Muscle of leg (tissue), 11 donors: Measurements from ENCODE around the gene TRIM59. TPM values are rescaled to one million over a fixed set of nuclear protein-coding genes. Genes with fewer than 3 reads are reported as not detected.

Source experiments
- DNase-seq: peaks from one replicate; pipeline ENCODE4 v3.0.0; 2013
- H3K27ac ChIP-seq: one replicate; pipeline ENCODE4 v1.5.1; 2013; ENCODE audit warnings: mild to moderate bottlenecking, low read length, control low read depth
- H3K27me3 ChIP-seq: one replicate; pipeline ENCODE4 v1.6.1; 2013; ENCODE audit warnings: low read length; ENCODE audit not compliant: control insufficient read depth, insufficient read depth
- H3K36me3 ChIP-seq: one replicate; pipeline ENCODE4 v1.6.1; 2013; ENCODE audit warnings: low read length; ENCODE audit not compliant: control insufficient read depth, insufficient read depth
- H3K4me1 ChIP-seq: one replicate; pipeline ENCODE4 v1.6.1; 2013; ENCODE audit warnings: low read length; ENCODE audit not compliant: control insufficient read depth, insufficient read depth
- H3K4me3 ChIP-seq: one replicate; pipeline ENCODE4 v1.5.1; 2013; ENCODE audit warnings: low read length, control low read depth
- H3K9me3 ChIP-seq: replicated peaks from 2 replicates; pipeline ENCODE4 v1.6.1; 2013; ENCODE audit warnings: low read depth, low read length; ENCODE audit not compliant: control insufficient read depth
- WGBS: methylation state at CpG from one replicate; pipeline ENCODE4 v1.1.5; 2013; ENCODE audit warnings: missing lambda C conversion rate; ENCODE audit not compliant: insufficient coverage; 5-methylcytosine and 5-hydroxymethylcytosine counted together
- polyA plus RNA-seq, 8 donors: library from polyadenylated mRNA; unstranded; fragments of 120-200 nt; gene quantifications; one replicate each; pipeline versions ENCODE4 v1.2.1 to v1.2.3, GENCODE V29; 2013; ENCODE audit warnings: inconsistent platforms in 1 of 8, low replicate concordance in 1 of 8; ENCODE audit not compliant: insufficient read length in 8 of 8, insufficient read depth in 1 of 8
- total RNA-seq: library from RNA; stranded (reverse); fragments of 120-200 nt; gene quantifications from one replicate; pipeline ENCODE4 v1.2.4, GENCODE V29; 2013

The TRIM59 gene
- total and polyA plus RNA-seq, 9 donors = 8.8 to 15.0 (median 10.6) TPM

DNA sequence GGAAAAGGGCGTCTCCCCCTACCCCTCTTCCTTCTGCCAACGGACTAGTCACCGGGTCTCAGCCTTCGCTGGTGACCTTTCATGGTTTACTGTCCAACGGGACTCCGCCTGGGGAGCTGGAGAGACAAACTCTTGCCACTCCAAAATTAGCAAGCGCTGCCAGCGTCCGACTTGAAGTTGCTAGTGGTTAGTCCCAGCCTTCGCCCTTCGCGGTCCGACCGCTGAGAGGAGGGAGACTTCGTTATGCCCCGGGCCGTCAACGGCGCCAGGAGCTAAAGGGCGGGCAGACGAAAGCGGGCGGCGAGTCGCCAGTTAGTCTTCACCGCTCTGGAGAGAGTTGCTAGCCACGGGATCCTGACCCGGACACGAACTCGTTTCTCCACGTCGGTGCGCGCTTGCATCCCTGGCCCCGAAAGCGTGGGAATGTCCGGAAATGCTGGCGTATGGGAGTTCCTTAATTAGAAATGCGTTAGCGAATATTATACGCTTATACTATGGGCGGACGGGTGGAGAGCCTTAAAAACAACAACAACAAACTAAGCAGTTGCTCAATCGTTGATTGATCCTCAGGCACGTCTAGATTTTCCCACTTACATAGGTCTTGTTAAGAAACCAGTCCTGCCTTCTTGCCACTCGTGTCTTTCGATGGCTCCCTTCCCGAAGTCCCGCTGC lies 49.4 kb downstream of the TRIM59 start:
- peak; percentile 70 for DNase-seq
- Histone ChIP-seq H3K9me3 (no peaks in the 10 kb centered on the region), H3K36me3 (no peaks in the 10 kb centered on the region), H3K27ac (peak overlapping the region; percentile 98), H3K27me3 (no peaks in the 10 kb centered on the region), H3K4me3 (peak overlapping the region; percentile 87), H3K4me1 (no peaks in the 10 kb centered on the region)
- under 1% methylated on average over 38 of the region's 49 CpGs for WGBS

DNA sequence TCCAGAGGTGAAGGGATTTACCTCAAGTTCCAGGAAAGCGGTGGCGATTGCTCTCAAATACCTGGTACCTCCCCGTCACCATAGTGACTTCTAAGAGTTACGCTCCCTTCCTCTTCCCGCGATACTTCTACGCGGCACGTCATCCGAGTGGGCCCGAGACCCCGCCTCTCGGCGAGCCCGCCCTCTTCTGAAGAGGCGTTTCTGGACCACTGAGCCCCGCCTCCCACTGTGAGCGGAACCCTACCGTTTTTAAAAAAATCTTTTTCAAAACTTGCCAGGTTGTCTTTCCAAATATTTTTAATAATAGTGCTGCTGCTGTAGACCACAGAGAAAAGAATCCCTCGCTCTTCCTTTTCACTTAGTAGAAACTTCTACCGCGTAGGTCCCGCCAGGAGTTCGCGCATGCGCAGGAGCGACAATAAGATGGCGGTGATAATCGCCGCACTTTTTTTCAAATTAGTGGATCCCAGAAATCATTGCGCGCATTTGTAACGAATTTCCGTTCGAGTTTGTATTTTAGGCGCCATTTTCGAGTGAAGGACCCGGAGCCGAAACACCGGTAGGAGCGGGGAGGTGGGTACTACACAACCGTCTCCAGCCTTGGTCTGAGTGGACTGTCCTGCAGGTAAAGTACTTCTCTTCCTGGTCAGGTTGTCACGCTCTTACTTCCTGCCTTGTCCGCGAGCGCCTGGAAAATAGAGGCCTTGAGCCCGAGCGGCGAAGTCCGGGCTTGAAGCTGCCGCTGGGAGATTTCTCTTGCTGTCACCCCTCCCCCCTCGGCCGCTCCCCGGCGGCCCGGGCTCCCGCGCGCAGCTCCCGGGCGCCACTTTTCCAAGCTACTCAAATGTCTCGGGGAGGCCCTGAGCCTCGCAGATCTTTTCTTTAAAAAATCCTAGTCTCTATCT lies 50.2 kb downstream of the TRIM59 start, which contains the start of the genes IFT80 and SMC4:
Gene IFT80 (minus strand): TSS at position 101 of the 905 bp plus-strand sequence. CDS start 14,625 bp downstream, outside the sequence.
Gene SMC4 (plus strand): TSS at position 526 of the 905 bp plus-strand sequence. CDS start 1,177 bp downstream, outside the sequence.
- H3K4me1 ChIP-seq = no peaks in the 10 kb centered on the region
- WGBS = 0% methylated on average over 59 of the region's 63 CpGs

DNA sequence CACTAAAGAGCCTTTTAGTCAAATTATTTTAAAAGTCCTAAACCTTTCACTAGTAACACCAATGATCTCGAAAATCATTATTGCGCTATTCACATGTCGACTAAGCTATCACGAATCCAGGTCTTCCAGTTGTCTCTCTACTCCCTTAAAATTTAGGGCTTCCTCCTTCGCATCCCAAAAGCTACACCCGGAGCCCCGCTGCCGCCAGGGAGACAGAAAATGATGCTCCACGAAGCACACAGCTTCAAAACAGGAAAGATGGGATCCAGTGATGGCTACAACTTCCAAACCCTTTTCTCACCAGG lies 50.8 kb downstream of the TRIM59 start:
- no peak for DNase-seq
- Histone ChIP-seq H3K4me3 (peak overlapping the region; percentile 87), H3K9me3 (no peaks in the 10 kb centered on the region), H3K27me3 (no peaks in the 10 kb centered on the region), H3K27ac (peak overlapping the region; percentile 98), H3K4me1 (no peaks in the 10 kb centered on the region), H3K36me3 (no peaks in the 10 kb centered on the region)
- WGBS = 3% methylated on average over 6 of the region's 9 CpGs

More for the DNA sequence above, 50.2 kb downstream of the TRIM59 start, which contains the start of the genes IFT80 and SMC4:
- no peaks in the 10 kb centered on the region for H3K36me3 ChIP-seq
- peak; percentile 99 for DNase-seq
- H3K27ac ChIP-seq = peak within 1 kb of the TSS; percentile 98
- no peaks in the 10 kb centered on the region for H3K27me3 ChIP-seq
- H3K9me3 ChIP-seq = no peaks in the 10 kb centered on the region
- H3K4me3 ChIP-seq = peak within 1 kb of the TSS; percentile 87

DNA sequence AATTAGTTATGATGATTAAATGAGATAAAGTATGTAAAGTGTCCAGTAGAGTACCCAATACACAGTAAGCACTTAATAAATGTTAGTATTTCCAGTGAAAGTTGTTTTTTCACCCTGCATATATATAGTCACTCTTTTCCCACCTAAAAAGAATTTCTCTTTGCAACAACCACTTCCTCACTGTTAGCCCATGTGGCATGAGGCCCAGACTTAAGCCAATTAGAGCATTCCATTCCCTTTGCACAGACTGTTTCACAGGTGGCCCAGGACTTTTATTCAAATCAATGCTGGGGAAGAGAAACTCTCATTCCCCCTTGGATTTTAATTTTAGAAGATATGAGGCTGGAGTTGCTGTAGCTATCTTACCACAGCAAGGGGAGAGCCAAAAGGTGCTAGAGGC lies 54.3 kb downstream of the TRIM59 start:
- no peak for DNase-seq
- Histone ChIP-seq H3K36me3 (no peaks in the 10 kb centered on the region), H3K27ac (no peak overlapping the region)

DNA sequence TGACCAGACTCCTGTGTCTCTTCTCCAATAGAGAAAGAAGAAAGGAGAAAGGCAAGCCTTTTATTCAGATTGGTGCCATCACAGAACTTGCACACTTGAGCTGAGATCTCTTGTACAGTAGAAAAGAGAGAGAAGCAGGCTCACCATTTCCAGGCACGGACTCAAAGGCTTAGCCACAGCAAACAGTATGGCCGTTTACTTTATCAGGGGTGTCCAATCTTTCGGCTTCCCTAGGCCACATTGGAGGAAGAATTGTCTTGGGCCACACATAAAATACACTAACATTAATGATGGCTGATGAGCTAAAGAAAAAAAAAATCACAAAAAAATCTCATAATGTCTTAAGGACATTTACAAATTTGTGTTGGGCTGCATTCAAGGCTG lies 55.6 kb downstream of the TRIM59 start:
- H3K4me1 ChIP-seq = no peaks in the 10 kb centered on the region
- DNase-seq = no peak
- no peak overlapping the region for H3K4me3 ChIP-seq
- no peaks in the 10 kb centered on the region for H3K36me3 ChIP-seq
- WGBS = no CpG with 5 or more reads among the region's 3 CpGs
- no peaks in the 10 kb centered on the region for H3K27me3 ChIP-seq
- no peak overlapping the region for H3K27ac ChIP-seq
- no peaks in the 10 kb centered on the region for H3K9me3 ChIP-seq

More for the DNA sequence above, 54.3 kb downstream of the TRIM59 start:
- Histone ChIP-seq H3K27me3 (no peaks in the 10 kb centered on the region), H3K4me3 (no peak overlapping the region), H3K9me3 (no peaks in the 10 kb centered on the region), H3K4me1 (no peaks in the 10 kb centered on the region)

DNA sequence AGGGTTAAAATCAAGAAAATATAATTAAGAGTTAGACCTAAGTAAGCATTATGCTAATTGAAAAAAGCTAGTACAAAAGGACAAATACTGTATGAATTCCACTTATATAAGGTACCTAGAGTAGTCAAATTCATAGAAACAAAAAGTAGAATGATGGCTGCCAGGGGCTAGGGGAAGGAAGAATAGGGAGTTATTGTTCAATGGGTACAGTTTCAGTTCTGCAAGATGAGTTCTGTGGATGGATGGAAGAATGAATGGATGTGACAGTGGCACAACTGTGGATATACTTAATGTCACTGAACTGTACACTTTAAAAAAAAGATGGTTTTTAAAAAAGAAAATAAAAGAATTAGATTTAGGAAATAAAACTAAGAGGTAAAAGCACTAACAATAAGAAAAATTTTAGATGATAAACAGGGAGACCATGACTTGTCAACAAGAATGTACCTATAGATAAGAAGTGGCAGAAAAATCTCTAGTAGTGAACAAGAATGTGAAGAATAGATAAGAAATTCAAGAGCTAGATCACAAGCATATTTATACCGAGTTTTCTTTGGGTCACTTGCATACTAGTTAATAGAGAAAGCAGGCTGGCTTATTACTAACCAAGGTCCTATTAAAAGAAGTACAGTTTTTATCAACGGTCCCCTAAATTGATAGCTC lies 56.1 kb downstream of the TRIM59 start:
- H3K4me1 ChIP-seq = no peaks in the 10 kb centered on the region
- no peaks in the 10 kb centered on the region for H3K36me3 ChIP-seq
- H3K27me3 ChIP-seq = no peaks in the 10 kb centered on the region
- H3K4me3 ChIP-seq = no peak overlapping the region
- no peak overlapping the region for H3K27ac ChIP-seq
- WGBS = no CpG with 5 or more reads among the region's 2 CpGs
- H3K9me3 ChIP-seq = no peaks in the 10 kb centered on the region
- DNase-seq = no peak

DNA sequence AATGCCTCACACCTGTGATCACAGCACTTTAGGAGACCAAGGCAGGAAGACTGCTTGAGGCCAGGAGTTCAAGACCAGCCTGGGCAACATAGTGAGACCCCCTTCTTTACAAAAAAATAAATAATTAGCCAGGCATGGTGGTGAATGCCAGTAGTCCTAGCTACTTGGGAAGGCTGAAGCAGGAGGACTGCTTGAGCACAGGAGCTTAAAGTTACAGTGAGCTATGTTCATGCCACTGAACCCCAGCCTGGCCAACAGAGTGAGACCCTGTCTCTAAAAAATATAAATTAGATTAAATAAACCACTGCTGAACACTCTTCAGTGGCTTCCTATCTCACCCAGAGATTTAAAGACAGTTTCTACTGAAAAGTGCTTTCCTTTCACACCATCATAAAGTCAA lies 56.8 kb downstream of the TRIM59 start:
- Histone ChIP-seq H3K27me3 (no peaks in the 10 kb centered on the region), H3K9me3 (no peaks in the 10 kb centered on the region), H3K27ac (no peak overlapping the region), H3K4me1 (no peaks in the 10 kb centered on the region), H3K36me3 (no peaks in the 10 kb centered on the region), H3K4me3 (no peak overlapping the region)
- no peak for DNase-seq

DNA sequence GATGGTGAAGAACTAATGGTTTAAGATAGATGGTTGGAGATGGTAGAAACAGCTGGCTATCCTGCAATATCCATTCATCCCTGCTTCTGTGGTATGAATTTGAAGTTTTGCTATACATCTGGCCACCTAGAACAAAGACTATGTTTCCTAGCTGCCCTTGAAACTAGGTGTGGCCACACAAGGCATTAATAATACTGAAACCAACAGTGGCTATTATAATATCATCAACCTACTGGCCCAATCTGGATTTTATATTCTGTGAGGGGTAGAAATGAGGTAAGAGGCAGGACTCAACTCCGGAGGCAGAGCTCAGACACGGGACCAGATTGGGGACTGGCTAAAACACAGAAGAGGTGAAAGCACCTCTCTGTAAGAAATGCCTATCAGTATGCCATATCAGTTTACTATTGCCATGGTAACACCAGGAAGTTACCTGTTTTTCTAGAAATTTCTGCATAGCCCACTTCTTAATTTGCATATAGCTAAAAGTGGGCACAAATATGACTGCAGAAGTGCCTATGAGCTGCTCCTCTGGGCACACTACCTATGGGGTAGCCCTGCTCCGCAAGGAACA lies 58.9 kb downstream of the TRIM59 start:
- H3K4me1 ChIP-seq = no peaks in the 10 kb centered on the region
- no peaks in the 10 kb centered on the region for H3K36me3 ChIP-seq
- DNase-seq = no peak
- no peak overlapping the region for H3K4me3 ChIP-seq
- no peaks in the 10 kb centered on the region for H3K9me3 ChIP-seq
- 89% methylated on average over 1 of the region's 3 CpGs for WGBS
- no peak overlapping the region for H3K27ac ChIP-seq
- H3K27me3 ChIP-seq = no peaks in the 10 kb centered on the region
